Mesangial cell (primary cell): ENCODE measurements around the gene ADAT1. TPM values are rescaled to one million over a fixed set of nuclear protein-coding genes. Genes with fewer than 3 reads are reported as not detected.

ENCODE experiments used
- total RNA-seq: library from RNA; depleted of rRNA; stranded (reverse); fragments of >200 nt; gene quantifications from 2 replicates; pipeline ENCODE4 v1.2.3, GENCODE V29; 2015

The ADAT1 gene, protein sequence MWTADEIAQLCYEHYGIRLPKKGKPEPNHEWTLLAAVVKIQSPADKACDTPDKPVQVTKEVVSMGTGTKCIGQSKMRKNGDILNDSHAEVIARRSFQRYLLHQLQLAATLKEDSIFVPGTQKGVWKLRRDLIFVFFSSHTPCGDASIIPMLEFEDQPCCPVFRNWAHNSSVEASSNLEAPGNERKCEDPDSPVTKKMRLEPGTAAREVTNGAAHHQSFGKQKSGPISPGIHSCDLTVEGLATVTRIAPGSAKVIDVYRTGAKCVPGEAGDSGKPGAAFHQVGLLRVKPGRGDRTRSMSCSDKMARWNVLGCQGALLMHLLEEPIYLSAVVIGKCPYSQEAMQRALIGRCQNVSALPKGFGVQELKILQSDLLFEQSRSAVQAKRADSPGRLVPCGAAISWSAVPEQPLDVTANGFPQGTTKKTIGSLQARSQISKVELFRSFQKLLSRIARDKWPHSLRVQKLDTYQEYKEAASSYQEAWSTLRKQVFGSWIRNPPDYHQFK
- total RNA-seq: 35.9 and 55.6 TPM in 2 replicates

DNA sequence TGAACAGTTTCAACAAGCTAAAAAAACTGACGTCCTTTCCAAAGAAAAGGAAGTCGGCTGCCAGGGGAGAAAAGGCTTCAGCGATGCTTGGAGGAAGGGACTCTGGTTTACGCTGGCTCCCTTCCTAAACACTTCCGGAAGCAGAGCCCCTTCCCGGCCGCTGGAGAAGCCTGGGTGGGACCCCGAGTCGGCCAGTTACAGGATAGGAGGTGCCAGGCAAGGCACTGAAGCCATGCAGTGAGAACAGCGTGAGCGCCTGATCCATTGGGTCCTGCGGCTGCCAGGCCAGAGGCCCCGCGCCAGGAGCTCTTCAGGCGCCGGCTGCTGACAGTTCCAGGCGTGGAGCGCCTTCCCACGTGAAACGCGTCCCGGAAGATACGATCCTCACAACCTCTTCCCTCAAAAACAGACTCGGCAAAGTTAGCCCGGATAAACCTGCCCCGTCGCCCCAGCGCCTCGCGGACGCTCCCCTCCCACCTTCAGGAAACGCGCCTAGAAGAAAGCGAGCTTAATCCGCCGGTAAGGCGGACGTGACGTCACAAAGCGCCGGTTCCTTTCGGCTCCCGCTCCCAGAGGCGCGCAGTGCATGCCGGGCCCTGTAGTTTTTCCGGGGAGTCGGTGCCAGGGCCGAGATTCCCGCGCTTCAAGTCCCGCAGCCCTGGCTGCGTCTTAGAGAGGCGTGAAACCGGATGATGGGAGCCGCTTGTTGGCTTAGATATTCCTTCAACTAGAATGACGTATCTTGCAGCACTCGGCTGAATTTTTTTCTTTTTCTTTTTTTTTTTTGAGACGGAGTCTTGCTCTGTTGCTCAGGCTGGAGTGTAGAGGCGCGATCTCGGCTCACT lies at the start of gene ADAT1:
Gene ADAT1 (minus strand): TSS at position 521 of the 845 bp plus-strand sequence. CDS start 2,482 bp downstream, outside the sequence.

DNA sequence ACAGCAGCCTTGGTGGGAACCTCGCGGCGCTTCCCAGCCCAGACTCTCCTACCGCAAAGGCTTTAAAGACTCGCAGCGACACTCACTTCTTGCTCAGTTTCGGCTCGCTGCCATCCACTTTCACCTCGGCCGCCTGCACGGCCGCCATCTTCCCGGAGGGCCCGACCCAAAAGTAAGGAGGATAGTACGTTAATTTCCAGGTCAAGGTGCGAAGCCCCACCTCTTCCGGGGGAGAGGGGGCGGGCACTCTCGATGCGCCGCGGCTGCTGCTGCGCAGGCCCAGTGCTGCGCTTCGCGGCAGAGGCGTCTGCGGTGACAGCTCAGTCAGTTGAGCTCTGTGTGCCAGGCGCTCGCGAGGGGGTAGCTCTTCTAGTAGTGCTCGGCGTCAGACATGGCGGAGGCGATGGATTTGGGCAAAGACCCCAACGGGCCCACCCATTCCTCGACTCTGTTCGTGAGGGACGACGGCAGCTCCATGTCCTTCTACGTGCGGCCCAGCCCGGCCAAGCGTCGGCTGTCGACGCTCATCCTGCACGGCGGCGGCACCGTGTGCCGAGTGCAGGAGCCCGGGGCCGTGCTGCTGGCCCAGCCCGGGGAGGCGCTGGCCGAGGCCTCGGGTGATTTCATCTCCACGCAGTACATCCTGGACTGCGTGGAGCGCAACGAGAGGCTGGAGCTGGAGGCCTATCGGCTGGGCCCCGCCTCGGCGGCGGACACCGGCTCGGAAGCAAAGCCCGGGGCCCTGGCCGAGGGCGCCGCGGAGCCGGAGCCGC lies 24.6 kb upstream of the ADAT1 start, which contains the start of the genes KARS1 and TERF2IP:
Gene KARS1 (minus strand): TSS at position 174 of the 773 bp plus-strand sequence. CDS start 26 bp downstream, at position 148.
Gene TERF2IP (plus strand): TSS at position 282 of the 773 bp plus-strand sequence. CDS start 110 bp downstream, at position 392.

DNA sequence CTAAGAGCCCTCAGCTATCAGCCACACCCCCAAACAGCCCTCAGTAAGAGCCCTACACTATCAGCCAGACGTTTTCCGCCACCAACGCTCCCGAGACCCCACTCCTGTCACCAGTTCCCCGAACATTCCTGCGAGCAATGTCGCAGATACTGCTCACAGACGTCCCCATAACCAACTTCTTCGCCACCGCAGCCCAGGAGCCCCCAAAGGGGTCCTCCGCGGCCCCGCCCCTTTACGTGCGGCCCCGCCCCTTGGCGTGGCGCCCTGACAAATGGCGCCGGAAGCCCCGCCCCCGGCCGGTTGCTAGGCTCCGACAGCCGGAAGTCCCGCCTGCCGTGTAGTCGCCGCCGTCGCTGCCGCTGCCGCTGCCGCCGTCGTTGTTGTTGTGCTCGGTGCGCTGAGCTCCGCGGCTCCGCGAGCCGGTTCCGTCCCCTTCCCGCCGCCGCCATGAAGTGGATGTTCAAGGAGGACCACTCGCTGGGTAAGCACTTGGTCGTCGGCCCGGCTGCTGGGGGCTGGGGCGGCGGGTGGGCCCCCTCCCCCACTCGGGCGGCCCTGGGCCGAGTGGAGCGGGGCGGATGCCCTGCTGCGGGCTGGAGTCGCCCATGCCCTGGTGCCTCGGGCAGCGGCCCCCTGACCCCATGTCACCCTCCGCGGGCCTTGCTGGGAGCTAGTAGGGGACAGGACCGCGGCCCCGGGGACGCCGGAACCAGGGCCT lies 56.9 kb downstream of the ADAT1 start, which contains the start of gene GABARAPL2:
Gene GABARAPL2 (plus strand): TSS at position 340 of the 718 bp plus-strand sequence. CDS start 108 bp downstream, at position 448.

DNA sequence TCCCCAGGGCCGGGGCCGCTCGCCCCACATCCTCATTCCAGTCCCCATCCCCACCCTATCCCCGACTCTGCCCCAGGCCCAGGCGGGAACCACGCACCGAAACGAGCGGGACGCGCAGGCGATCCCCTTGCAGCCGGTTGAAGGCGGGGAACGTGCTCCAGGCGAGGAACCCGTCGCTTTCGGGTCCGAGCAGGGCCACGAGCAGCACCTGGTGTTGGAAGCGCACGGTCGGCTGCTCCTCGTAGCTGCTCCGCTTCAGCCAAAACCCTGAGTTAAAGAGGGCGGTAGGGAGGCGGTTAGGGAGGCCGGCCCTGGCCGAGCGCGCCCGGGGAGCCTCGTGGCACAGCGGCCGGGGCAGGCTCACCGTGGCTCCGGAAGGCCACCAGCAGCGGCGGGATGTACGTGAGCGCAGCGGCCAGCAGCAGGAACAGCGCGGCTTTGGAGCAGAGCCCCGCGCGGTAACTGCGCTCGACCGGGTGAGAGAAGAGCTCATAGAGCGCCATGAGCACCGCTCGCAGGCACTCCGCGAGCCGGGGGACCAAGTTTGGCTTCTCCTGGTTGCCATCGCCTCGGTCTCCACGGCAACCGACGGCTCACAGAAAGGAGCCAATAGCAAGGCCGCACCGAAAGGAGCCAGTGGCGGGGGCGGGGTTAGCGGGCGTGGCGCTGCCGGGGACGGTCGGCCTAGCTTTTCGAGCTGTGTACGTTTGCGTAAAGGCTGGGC lies 67.2 kb downstream of the ADAT1 start, which contains the start of gene TMEM231:
Gene TMEM231 (minus strand): TSS at position 546 of the 724 bp plus-strand sequence. CDS start 43 bp downstream, at position 503.

Other genes with a start within 250 kb of the ADAT1 start
- 15.0 and 16.3 TPM in 2 replicates for gene CFDP1, start 189.8 kb downstream of the ADAT1 start, total RNA-seq
- gene TMEM170A, start 158.6 kb downstream of the ADAT1 start, total RNA-seq: 8.6 and 11.7 TPM in 2 replicates
- gene CHST6, start 127.8 kb downstream of the ADAT1 start, total RNA-seq: 0.89 and 2.8 TPM in 2 replicates
- not detected in 2 replicates for gene CHST5, start 87.2 kb downstream of the ADAT1 start, total RNA-seq
- gene TMEM231, start 67.0 kb downstream of the ADAT1 start, total RNA-seq: 14.0 and 24.0 TPM in 2 replicates
- gene GABARAPL2, start 56.9 kb downstream of the ADAT1 start, total RNA-seq: 30.6 and 32.6 TPM in 2 replicates
- 110 and 161 TPM in 2 replicates for gene KARS1, start 24.4 kb upstream of the ADAT1 start, total RNA-seq
- 21.8 and 38.3 TPM in 2 replicates for gene TERF2IP, start 24.5 kb upstream of the ADAT1 start, total RNA-seq
- gene CPHXL2, start 53.7 kb upstream of the ADAT1 start, total RNA-seq: not detected in 2 replicates
- not detected in 2 replicates for gene DUXB, start 78.2 kb upstream of the ADAT1 start, total RNA-seq
- not detected in 2 replicates for gene CPHXL, start 103.2 kb upstream of the ADAT1 start, total RNA-seq